Measurements from ENCODE around the gene CPNE4.

Gene CPNE4

GRCh38 chr3:131699001-131699400 is 335.8 kb downstream of the CPNE4 start:
- DNase-seq (ENCODE audit: low read depth), result no peak

GRCh38 chr3:131694376-131694775 is 340.4 kb downstream of the CPNE4 start:
- no peak for DNase-seq (ENCODE audit: low read depth)

GRCh38 chr3:131692356-131692755 is 342.5 kb downstream of the CPNE4 start:
- DNase-seq (ENCODE audit: low read depth), result no peak

- DNase-seq (ENCODE audit: low read depth), result no peak
Observed at GRCh38 chr3:131690800-131691199, 344.0 kb downstream of the CPNE4 start.

- DNase-seq (ENCODE audit: low read depth), result no peak
Observed at GRCh38 chr3:131688370-131688769, 346.4 kb downstream of the CPNE4 start.

GRCh38 chr3:131669600-131669999 is 365.2 kb downstream of the CPNE4 start:
- DNase-seq (ENCODE audit: low read depth), result no peak

GRCh38 chr3:131658771-131659170 is 376.0 kb downstream of the CPNE4 start:
- no peak for DNase-seq (ENCODE audit: low read depth)

- no peak for DNase-seq (ENCODE audit: low read depth)
Observed at GRCh38 chr3:131658115-131658514, 376.7 kb downstream of the CPNE4 start.

- peak; percentile 34 for DNase-seq (ENCODE audit: low read depth)
Observed at GRCh38 chr3:131655070-131655690, 379.6 kb downstream of the CPNE4 start.

GRCh38 chr3:131645638-131646037 is 389.2 kb downstream of the CPNE4 start:
- DNase-seq (ENCODE audit: low read depth), result no peak

GRCh38 chr3:131636266-131636775 is 398.5 kb downstream of the CPNE4 start:
- no peak for DNase-seq (ENCODE audit: low read depth)

- no peak for DNase-seq (ENCODE audit: low read depth)
Observed at GRCh38 chr3:131630807-131631206, 404.0 kb downstream of the CPNE4 start.

- DNase-seq (ENCODE audit: low read depth), result no peak
Observed at GRCh38 chr3:131630097-131630496, 404.7 kb downstream of the CPNE4 start.

- no peak for DNase-seq (ENCODE audit: low read depth)
Observed at GRCh38 chr3:131623431-131623830, 411.4 kb downstream of the CPNE4 start.

GRCh38 chr3:131622726-131623125 is 412.1 kb downstream of the CPNE4 start:
- DNase-seq (ENCODE audit: low read depth), result no peak

GRCh38 chr3:131620977-131621376 is 413.8 kb downstream of the CPNE4 start:
- no peak for DNase-seq (ENCODE audit: low read depth)

GRCh38 chr3:131619821-131620220 is 415.0 kb downstream of the CPNE4 start:
- DNase-seq (ENCODE audit: low read depth), result no peak

GRCh38 chr3:131616719-131617118 is 418.1 kb downstream of the CPNE4 start:
- no peak for DNase-seq (ENCODE audit: low read depth)

- no peak for DNase-seq (ENCODE audit: low read depth)
Observed at GRCh38 chr3:131612745-131613144, 422.1 kb downstream of the CPNE4 start.

- DNase-seq (ENCODE audit: low read depth), result no peak
Observed at GRCh38 chr3:131610174-131610573, 424.6 kb downstream of the CPNE4 start.

- DNase-seq (ENCODE audit: low read depth), result no peak
Observed at GRCh38 chr3:131608741-131609140, 426.1 kb downstream of the CPNE4 start.

- no peak for DNase-seq (ENCODE audit: low read depth)
Observed at GRCh38 chr3:131608296-131608695, 426.5 kb downstream of the CPNE4 start.

- DNase-seq (ENCODE audit: low read depth), result no peak
Observed at GRCh38 chr3:131605916-131606315, 428.9 kb downstream of the CPNE4 start.

- DNase-seq (ENCODE audit: low read depth), result no peak
Observed at GRCh38 chr3:131602011-131602779, 432.6 kb downstream of the CPNE4 start.

All from non-pigmented ciliary epithelial cell (primary cell).